HG03175 (cell line): Measurements from ENCODE around the gene TRIM27.
"Not testable (repeated sequence)": the region's sequence is repeated elsewhere in the genome, so short reads cannot be mapped to it uniquely, and the experiment has no call there.

Source experiments
- ATAC-seq: cut with Tn5 transposase; IDR thresholded peaks from one replicate; pipeline ENCODE4 v1.9.1; 2021; ENCODE audit warnings: mild to moderate bottlenecking, moderate library complexity; ENCODE audit not compliant: unreplicated experiment

The TRIM27 gene

GRCh38 chr6:28943557-28944411 is 20.0 kb upstream of the TRIM27 start:
- ATAC-seq = no peak

- ATAC-seq = no peak
Observed at GRCh38 chr6:28943223-28943556, 19.4 kb upstream of the TRIM27 start.

DNA sequence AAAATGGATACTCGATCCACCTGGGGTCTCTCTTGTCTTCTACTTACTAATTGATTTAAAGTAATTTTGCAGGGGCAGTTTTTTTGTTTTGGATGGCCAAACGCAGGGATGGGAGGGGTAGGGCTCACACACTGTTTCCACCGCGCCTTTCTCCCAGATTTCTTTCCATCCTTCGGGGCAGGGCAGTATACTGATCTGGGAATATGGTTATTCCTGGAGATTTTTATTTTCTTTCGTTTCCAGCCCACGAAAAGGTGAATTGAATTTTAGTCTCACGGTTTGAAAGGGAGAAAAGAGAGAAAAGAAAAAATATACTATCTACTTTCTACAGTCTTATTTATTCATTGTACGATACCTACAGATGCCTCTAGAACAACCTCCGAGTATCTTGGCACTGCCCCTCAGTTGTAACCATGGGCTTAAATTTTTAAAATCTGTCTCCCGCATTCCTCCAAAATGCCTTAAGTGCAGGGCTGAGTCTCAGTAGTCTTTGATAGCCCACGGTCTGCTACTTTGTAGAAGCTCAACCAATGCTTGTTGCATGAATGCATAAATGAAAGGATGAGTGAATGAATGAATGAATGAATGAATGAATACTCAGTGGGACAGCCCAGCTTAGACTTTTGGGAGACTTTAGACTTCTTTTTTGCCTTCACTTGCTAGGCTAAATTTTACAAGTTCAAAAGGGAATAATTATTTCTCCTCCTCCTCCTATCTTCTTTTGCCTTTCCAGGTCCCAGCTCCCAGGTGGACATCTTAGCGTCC is 18.1 kb upstream of the TRIM27 start:
- ATAC-seq = no peak

- ATAC-seq = peak; percentile 59
Observed at GRCh38 chr6:28940858-28941683, 17.3 kb upstream of the TRIM27 start.

DNA sequence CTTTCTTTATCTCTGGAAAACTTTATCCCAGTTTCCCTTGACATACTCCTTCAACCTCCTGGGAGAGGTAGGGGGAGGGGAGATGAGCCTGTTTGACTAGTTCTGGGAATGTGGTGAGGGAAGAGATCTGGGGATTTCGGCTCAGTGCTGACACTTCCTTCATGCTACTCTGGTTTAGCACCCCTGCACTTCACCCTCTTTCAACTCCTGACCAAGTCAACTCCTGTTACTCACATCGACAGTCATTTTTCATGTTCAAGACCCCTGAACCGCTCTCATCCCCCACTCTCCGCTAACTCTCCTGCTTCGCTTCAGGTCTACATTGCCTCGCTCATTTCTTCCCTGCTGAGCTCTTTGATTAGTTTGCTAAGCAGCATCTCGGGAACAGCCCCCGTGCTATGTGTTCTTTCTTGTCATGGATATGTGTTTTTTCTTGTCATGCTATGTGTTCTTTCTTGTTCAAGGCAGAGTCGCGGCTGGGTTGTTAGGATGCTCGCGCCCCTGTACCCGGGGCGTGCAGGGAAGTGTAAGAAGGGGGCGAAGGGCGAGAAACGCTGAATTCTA is 16.6 kb upstream of the TRIM27 start:
- ATAC-seq = peak; percentile 12

DNA sequence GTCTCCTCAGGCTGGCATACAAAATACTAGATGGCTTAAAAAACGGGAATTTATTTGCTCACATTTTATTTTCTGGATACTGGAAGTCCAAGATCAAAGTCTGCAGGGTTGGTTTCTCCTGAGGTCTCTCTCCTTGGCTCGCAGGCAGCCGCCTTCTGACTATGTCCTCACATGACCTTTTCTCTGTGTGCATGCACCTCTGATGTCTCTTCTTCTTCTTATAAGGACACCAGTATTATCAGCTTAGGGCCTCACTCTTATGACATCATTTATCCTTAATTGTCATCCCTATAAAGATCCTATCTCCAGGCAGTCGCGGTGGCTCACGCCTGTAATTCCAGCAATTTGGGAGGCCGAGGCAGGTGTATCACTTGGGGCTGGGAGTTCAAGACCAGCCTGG is 9.3 kb upstream of the TRIM27 start:
- no peak for ATAC-seq

DNA sequence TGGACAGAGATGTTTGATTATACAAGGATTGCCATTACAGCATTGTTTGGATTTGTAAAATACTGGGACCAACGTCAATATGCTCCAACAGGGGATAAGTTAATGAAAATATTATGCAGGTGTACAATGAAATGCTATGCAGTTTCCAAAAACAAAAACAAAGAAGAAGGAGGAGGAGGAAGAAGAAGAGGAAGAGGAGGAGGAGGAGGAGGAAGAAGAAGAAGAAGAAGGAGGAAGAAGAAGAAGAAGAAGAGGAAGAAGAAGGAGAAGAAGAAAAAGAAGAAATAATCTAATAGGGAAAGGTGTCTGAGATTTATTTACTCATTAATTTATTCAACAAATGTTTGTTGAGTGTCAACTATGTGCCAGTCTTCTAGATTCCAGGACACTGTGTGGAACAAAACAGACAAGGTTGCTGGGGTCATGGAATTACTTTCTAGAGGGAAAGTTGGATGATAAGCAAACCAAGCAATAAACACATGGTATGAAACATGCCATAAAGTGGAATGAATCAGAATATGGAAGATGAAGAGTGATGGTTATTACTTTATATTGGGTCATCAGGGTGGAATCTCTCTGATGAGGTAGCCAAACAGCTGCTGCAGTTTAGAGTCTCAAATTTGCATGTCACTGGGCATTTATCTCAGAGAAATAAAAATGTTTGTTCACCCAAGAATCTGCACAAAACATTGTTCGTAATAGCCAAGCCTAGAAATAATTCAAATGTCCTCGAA is 6.3 kb upstream of the TRIM27 start:
- ATAC-seq = no peak

DNA sequence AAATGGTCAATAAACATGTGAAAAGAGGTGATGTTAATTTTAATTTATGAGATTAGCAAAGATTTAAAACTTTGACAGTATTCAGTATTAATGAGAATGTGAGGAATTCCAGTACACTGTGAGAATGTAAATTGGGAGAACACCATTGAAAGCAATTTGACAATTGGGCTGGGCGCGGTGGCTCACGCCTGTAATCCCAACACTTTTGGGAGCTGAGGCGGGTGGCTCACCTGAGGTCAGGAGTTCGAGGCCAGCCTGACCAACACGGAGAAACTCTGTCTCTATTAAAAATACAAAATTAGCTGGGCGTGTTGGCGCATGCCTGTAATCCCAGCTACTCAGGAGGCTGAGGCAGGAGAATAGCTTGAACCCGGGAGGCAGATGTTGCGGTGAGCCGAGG is 5.6 kb upstream of the TRIM27 start:
- not testable (repeated sequence) for ATAC-seq

DNA sequence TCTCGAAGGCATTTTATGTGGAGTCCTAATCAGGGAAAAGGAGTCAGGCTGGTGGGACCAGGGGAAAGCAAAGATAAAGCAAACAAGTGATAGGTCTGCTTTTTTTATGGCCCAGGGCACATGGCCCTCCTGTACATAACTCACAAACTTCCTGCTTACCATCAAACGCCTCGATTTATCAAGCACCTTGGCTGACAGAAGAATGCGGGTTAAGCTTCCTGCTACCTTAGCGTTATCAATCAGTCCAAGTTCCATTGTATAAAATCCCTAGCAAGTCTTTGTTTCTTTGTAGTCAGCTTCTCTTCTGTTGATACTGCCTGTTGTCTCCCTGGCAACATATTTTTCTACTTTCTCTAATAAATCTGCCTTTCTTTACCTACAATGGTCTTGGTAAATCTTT is 4.1 kb upstream of the TRIM27 start:
- ATAC-seq = no peak

DNA sequence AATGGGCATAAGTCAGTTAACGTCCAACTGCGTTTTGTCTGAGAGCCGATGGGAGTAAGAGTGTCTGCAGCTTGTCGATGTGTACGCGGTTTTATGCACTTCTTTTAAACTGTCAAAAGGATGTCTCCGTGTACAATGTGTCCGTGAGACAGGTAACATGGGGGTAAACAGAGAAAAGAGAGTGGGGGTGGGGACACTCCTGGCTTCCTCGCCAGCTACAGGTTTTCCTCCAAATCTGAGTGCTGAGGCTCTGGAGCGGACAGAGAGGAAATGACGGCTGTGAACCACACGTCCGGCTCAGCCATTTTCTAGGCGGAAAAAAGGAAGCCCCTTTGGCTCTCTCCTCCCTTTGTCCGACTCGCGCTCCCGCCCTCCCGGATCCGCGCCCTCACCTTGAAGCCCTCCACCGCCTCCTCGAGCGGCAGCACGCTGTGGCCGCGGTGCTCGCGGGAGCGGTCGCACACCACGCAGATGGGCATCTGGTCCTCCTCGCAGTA is 916 bp downstream of the TRIM27 start:
- peak; percentile 31 for ATAC-seq

- no peak for ATAC-seq
Observed at GRCh38 chr6:28922004-28922820, 1.6 kb downstream of the TRIM27 start.

DNA sequence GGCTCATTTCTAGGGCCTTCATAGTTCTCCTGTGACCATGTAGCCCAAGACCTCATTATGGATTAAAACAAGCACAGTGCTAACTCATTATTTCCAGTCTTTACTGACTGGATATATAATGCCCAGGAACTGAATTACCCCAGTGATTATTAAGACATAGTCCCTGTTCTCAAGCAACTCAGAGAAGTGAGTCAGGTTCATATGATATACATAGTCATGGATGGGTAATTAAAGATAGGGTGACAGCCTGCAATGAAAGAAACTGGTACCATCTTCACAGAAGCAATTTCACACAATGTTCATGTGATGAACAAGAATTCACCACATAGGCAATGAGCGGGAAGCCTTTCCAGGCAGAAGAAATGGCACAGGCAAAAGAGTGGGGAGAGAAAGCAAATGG is 3.5 kb downstream of the TRIM27 start:
- no peak for ATAC-seq

GRCh38 chr6:28914941-28915340 is 8.8 kb downstream of the TRIM27 start:
- ATAC-seq = no peak

- no peak for ATAC-seq
Observed at GRCh38 chr6:28910901-28911690, 12.7 kb downstream of the TRIM27 start.

DNA sequence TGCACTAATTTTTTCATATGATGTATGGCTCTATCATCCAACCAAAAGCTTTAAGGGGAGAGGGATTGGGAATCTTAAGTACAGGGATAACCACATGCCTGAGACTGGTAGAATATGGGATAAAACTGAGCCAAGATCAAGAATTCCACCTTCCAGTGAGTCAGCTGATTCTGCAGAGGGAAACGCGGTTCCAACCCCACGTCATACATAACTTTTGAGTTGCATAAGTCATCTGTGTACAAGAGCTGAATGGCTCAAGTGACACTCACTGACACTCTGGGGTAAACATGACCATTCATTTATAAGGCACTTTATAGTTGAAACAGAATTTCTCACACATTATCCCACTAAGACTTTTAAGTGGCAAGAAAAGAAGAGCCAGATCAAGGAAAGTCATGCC is 16.4 kb downstream of the TRIM27 start:
- ATAC-seq = no peak

DNA sequence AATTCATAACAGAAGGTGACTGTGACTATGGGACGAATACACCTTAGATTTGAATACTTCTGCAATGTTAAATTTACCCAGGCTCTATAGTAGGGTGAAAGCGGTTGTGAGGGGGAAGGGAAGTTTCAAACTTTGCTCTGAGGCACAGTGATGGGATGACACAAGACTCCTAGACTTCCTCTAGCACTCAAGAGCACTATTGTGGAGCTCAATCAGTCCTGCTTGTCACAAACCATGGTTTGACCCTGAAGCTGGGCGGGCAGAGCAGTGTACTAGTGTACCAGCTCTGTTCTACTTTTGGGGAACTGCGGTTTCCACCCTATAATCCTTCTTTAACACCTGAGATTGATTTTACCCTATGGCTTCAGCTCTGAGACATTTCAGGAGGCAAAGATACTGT is 17.1 kb downstream of the TRIM27 start:
- no peak for ATAC-seq

DNA sequence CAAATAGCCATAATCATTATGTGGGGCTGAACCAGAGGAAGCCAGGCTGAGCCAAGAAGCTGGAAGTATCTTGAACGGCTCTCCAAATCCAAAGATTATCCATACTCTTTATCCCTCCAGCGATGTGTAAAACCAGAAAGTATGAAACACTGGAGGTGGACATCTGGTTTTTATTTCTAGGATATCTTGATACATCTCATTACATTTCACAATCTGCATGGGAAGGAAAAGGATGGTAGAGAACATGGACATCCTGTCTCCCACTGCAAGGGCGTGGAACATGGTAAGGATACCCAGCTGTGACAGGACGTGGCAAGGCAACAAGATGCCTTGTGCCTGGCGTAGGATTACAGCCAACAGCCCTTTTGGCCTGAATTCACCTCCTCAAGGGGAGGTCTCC is 20.1 kb downstream of the TRIM27 start:
- ATAC-seq = no peak

DNA sequence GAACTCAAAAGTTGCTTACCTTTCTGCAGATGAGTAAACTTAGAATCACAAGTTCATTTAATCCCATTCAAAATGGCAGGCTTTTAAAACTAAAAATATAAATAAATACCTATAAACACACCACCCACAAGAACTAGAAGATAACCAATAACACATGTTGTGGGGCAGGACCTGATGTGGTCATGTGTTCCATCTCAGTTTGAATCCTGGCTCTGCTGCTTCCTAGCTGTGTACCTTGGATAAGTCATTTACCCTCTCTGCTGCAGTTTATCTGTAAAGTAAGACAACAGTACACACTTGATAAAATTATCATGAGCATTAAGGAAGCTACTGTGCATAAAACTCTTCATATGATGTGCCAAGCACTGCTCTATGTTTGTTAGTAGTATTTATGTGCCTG is 22.0 kb downstream of the TRIM27 start:
- ATAC-seq = no peak
